Urinary bladder (tissue), 4 donors: ENCODE data around the gene ZSCAN31. TPM values are rescaled to one million over a fixed set of nuclear protein-coding genes. Genes with fewer than 3 reads are reported as not detected.
A peak's percentile ranks its signal among the peaks of the same experiment; 100 is the strongest.
"Not testable (repeated sequence)": the region's sequence is repeated elsewhere in the genome, so short reads cannot be mapped to it uniquely, and the experiment has no call there.

Source experiments
- DNase-seq: peaks from one replicate; pipeline ENCODE4 v3.0.0-alpha.2; 2015; ENCODE audit errors: extremely low spot score
- H3K27ac ChIP-seq: one replicate; pipeline ENCODE4 v1.5.1; 2013; ENCODE audit warnings: low read depth, mild to moderate bottlenecking, moderate library complexity
- H3K36me3 ChIP-seq: one replicate; pipeline ENCODE4 v1.6.1; 2013; ENCODE audit warnings: mild to moderate bottlenecking, moderate library complexity; ENCODE audit not compliant: insufficient read depth
- H3K4me1 ChIP-seq: one replicate; pipeline ENCODE4 v1.6.1; 2013; ENCODE audit warnings: mild to moderate bottlenecking, moderate library complexity; ENCODE audit not compliant: insufficient read depth
- H3K4me3 ChIP-seq: one replicate; pipeline ENCODE4 v1.5.1; 2013; ENCODE audit warnings: low read depth, low read length
- WGBS: extraction: QIAGEN DNeasy Blood & Tissue Kit; methylation state at CpG from one replicate; pipeline ENCODE4 v1.1.7; 2013; 5-methylcytosine and 5-hydroxymethylcytosine counted together
- polyA plus RNA-seq: library from polyadenylated mRNA; stranded (reverse); fragments of 200-250 nt; gene quantifications from one replicate; pipeline ENCODE4 v1.2.3, GENCODE V29; 2013
- total RNA-seq: library from RNA; depleted of rRNA; stranded (reverse); fragments of >200 nt; gene quantifications from one replicate; pipeline ENCODE4 v1.2.3, GENCODE V29; 2014
- donor health status: healthy with polysubstance abuse.
- donor health status: healthy.

The ZSCAN31 gene
- total and polyA plus RNA-seq, 2 donors, result 10.1 to 21.5 TPM

DNA sequence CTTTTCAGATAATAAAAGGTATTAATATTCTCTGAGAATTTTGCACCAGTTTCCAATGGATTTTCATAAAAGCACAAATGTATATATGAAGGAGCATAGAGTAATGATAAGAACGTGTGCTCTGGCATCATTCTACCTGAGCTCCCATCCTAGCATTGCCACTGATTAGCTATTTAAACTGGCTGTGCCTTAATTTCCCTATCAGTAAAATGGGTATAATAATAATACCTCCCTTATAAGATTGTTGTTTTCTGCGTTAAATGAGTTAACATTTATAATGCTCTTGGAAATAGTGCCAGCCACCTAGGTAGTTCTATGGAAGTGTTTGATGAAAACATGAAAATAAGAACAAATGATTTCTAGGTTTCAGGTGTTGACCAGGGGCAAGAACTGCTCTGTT is 25.0 kb upstream of the ZSCAN31 start:
- DNase-seq, result no peak
- no peak overlapping the region for H3K27ac ChIP-seq
- peaks cover 4% of the 10 kb centered on the region for H3K36me3 ChIP-seq
- no peak overlapping the region for H3K4me3 ChIP-seq
- H3K4me1 ChIP-seq, result no peaks in the 10 kb centered on the region
- 94% methylated on average over 2 of the region's 2 CpGs for WGBS

DNA sequence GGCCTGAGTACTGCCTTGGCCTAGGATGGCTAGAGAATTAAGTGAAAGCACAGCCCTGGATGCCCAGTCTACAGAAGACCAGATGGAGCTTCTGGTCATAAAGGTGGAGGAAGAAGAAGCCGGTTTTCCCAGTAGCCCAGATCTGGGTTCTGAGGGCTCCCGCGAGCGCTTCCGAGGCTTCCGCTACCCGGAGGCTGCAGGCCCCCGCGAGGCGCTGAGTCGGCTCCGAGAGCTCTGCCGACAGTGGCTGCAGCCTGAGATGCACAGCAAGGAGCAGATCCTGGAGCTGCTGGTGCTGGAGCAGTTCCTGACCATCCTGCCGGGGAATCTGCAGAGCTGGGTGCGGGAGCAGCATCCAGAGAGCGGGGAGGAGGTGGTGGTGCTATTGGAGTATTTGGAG is 23.6 kb upstream of the ZSCAN31 start:
- DNase-seq, H3K4me1 ChIP-seq, H3K27ac ChIP-seq, H3K36me3 ChIP-seq, H3K4me3 ChIP-seq: not testable (repeated sequence)
- WGBS, result 94% methylated on average over 14 of the region's 16 CpGs

- Histone ChIP-seq H3K4me3 (no peak overlapping the region), H3K27ac (no peak overlapping the region), H3K36me3 (no peaks in the 10 kb centered on the region), H3K4me1 (no peaks in the 10 kb centered on the region)
- DNase-seq, result no peak
- 68% methylated on average over 6 of the region's 6 CpGs for WGBS
Observed at GRCh38 chr6:28357036-28357435, 21.1 kb upstream of the ZSCAN31 start.

DNA sequence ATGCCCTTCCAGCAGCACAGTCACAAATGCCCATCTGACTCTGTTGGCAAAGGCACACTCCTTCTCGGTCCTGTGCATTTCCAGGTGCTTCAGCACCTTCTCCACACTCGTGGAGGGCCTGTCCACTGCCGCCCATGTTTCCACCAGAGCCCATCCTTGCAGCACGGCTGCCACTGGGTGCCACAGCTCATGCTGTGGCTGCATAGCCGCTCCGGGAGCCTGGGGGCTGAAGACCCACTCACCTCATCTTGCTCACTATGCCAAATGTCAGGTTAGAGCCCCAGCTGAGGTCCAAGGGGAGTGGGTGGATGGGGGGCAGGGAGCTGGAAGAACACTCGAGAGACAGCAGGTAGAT is 20.7 kb upstream of the ZSCAN31 start:
- WGBS, result 79% methylated on average over 7 of the region's 7 CpGs
- no peak overlapping the region for H3K4me3 ChIP-seq
- H3K4me1 ChIP-seq, result no peaks in the 10 kb centered on the region
- DNase-seq, result no peak
- H3K36me3 ChIP-seq, result no peaks in the 10 kb centered on the region
- no peak overlapping the region for H3K27ac ChIP-seq

GRCh38 chr6:28355743-28356665 is 20.1 kb upstream of the ZSCAN31 start:
- DNase-seq, result peak; percentile 72
- Histone ChIP-seq H3K36me3 (no peaks in the 10 kb centered on the region), H3K27ac (no peak overlapping the region), H3K4me3 (peak overlapping the region; percentile 36), H3K4me1 (no peaks in the 10 kb centered on the region)
- 4% methylated on average over 19 of the region's 19 CpGs for WGBS

- H3K4me1 ChIP-seq, result no peaks in the 10 kb centered on the region
- H3K27ac ChIP-seq, result peak overlapping the region; percentile 3
- no peaks in the 10 kb centered on the region for H3K36me3 ChIP-seq
- 87% methylated on average over 10 of the region's 10 CpGs for WGBS
- DNase-seq, result no peak
- H3K4me3 ChIP-seq, result no peak overlapping the region
Observed at GRCh38 chr6:28354688-28355554, 19.0 kb upstream of the ZSCAN31 start.

- Histone ChIP-seq H3K4me3 (no peak overlapping the region), H3K4me1 (no peaks in the 10 kb centered on the region), H3K36me3 (no peaks in the 10 kb centered on the region), H3K27ac (no peak overlapping the region)
- no peak for DNase-seq
- 84% methylated on average over 11 of the region's 11 CpGs for WGBS
Observed at GRCh38 chr6:28353981-28354676, 18.2 kb upstream of the ZSCAN31 start.

GRCh38 chr6:28353356-28353755 is 17.4 kb upstream of the ZSCAN31 start:
- DNase-seq, result no peak
- Histone ChIP-seq H3K36me3 (no peaks in the 10 kb centered on the region), H3K4me1 (no peaks in the 10 kb centered on the region), H3K4me3 (no peak overlapping the region), H3K27ac (no peak overlapping the region)
- 89% methylated on average over 3 of the region's 3 CpGs for WGBS

DNA sequence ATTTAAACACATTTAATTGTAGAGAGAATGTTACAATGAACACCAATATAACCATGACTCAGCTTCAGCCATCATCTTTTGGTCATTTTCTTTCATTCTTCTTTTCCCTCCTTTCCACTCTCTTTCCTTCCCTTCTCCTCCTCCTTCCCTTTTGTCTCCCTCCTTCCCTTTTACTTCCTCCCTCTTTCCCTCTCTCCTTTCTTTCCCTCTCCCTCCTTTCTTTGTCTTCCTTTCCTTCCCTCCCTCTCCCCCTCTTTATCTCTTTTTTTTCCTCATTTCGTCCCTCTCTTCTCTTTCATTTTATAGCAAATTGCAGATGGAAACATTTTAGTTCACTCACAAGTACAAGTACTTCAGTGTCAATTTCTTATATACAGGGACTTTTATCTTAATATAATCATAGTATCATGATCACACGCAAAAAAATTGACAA is 15.6 kb upstream of the ZSCAN31 start:
- H3K4me3 ChIP-seq, result no peak overlapping the region
- H3K27ac ChIP-seq, result no peak overlapping the region
- no peaks in the 10 kb centered on the region for H3K36me3 ChIP-seq
- no peak for DNase-seq
- 58% methylated on average over 2 of the region's 2 CpGs for WGBS
- H3K4me1 ChIP-seq, result no peaks in the 10 kb centered on the region

DNA sequence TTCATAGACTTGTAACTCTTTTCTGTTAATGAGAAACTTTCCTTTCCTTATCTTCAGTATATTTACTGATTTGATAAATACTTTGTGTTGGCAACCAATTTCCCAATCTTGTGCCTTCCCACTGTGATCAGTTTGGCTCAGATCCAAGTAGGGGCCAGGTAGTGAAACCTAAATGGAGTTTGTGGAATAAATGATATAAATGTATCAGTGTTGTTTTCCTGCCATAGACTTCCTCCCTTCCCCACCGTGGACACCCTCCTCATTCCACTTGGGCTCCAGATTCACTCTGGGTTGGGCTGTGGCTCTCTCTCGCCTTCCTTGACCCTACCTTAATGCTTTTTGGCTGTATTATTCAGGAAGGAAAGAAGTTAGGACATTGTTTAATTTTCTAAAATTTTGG is 15.1 kb upstream of the ZSCAN31 start:
- H3K27ac ChIP-seq, result no peak overlapping the region
- no peak overlapping the region for H3K4me3 ChIP-seq
- 63% methylated on average over 2 of the region's 2 CpGs for WGBS
- no peaks in the 10 kb centered on the region for H3K4me1 ChIP-seq
- H3K36me3 ChIP-seq, result no peaks in the 10 kb centered on the region
- no peak for DNase-seq

- whole genome bisulfite sequencing, result 2% methylated on average over 30 of the region's 30 CpGs
- DNase-seq, result peak; percentile 76
- peak within 1 kb of the TSS; percentile 88 for H3K4me3 ChIP-seq
Observed at GRCh38 chr6:28349892-28350737, 14.2 kb upstream of the ZSCAN31 start, which contains the start of gene ZKSCAN3. Gene ZKSCAN3, plus strand, starts transcription at chr6:28349947. Its CDS starts 9,640 bp downstream, at chr6:28359587.

DNA sequence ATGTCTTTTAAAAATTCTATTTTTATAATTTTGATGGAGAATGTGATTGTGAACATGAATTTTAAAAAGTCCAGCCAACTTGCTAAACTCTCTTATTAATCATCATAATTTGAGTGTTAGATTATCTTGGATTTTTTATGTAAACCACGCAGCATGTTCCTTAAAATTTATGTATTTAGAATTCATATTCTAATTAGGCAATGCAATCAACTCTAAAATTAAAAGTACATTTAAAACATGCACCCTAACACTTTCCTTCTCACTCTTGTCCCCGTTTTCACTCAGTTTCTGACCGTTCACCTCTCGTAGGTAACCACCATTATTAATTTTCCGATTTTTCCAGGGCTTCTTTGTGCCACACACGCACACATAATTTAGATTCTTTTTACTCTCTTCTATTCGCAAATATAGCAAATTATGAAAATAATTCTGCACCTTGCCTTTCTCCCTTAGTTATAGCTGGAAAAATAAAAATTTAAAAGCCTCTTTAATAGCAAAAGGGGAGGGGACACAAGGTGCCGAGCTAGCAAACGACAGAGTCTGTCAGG is 13.5 kb upstream of the ZSCAN31 start:
- H3K4me3 ChIP-seq, result peak overlapping the region; percentile 88
- H3K36me3 ChIP-seq, result no peaks in the 10 kb centered on the region
- 1% methylated on average over 9 of the region's 9 CpGs for WGBS
- DNase-seq, result no peak
- no peak overlapping the region for H3K27ac ChIP-seq
- H3K4me1 ChIP-seq, result no peaks in the 10 kb centered on the region

More at GRCh38 chr6:28349892-28350737, 14.2 kb upstream of the ZSCAN31 start, which contains the start of gene ZKSCAN3:
- Histone ChIP-seq H3K4me1 (no peaks in the 10 kb centered on the region), H3K36me3 (no peaks in the 10 kb centered on the region), H3K27ac (peak within 1 kb of the TSS; percentile 78)
